Measurements from ENCODE around the gene EXOC6B.

Gene EXOC6B

GRCh38 chr2:72828840-72829507 is 3.1 kb upstream of the EXOC6B start:
- Histone ChIP-seq H3K36me3 (ENCODE audit: control insufficient read depth, insufficient read depth, low read length) (no peaks in the 10 kb centered on the region), H3K27me3 (replicated peaks; ENCODE audit: control insufficient read depth, insufficient read depth, low read length) (no peaks in the 10 kb centered on the region; the same call in 1 of the 2 replicates), H3K4me3 (replicated peaks; ENCODE audit: low read depth, low read length) (no peak overlapping the region)
- TF ChIP-seq CTCF (IDR thresholded peaks at IDR 0.05; ENCODE audit: insufficient read depth, low read length, poor library complexity, severe bottlenecking): no peak
- no peak for DNase-seq (ENCODE audit: extremely low read depth, insufficient read length)

- H3K27me3 ChIP-seq (replicated peaks; ENCODE audit: control insufficient read depth, insufficient read depth, low read length): no peaks in the 10 kb centered on the region; the same call in 1 of the 2 replicates
- no peak for DNase-seq (ENCODE audit: extremely low read depth, insufficient read length)
- no peak for TF ChIP-seq CTCF (IDR thresholded peaks at IDR 0.05; ENCODE audit: insufficient read depth, low read length, poor library complexity, severe bottlenecking)
- H3K36me3 ChIP-seq (ENCODE audit: control insufficient read depth, insufficient read depth, low read length): no peaks in the 10 kb centered on the region
- no peak overlapping the region for H3K4me3 ChIP-seq (replicated peaks; ENCODE audit: low read depth, low read length)
These were observed 2.3 kb upstream of the EXOC6B start for GRCh38 chr2:72827966-72828646.

- Histone ChIP-seq H3K27me3 (replicated peaks; ENCODE audit: control insufficient read depth, insufficient read depth, low read length) (no peaks in the 10 kb centered on the region; the same call in 1 of the 2 replicates), H3K36me3 (ENCODE audit: control insufficient read depth, insufficient read depth, low read length) (no peaks in the 10 kb centered on the region), H3K4me3 (replicated peaks; ENCODE audit: low read depth, low read length) (no peak overlapping the region)
- DNase-seq (ENCODE audit: extremely low read depth, insufficient read length): no peak
- no peak for TF ChIP-seq CTCF (IDR thresholded peaks at IDR 0.05; ENCODE audit: insufficient read depth, low read length, poor library complexity, severe bottlenecking)
These were observed 1.7 kb upstream of the EXOC6B start for GRCh38 chr2:72827487-72827886.

- no peak for DNase-seq (ENCODE audit: extremely low read depth, insufficient read length)
- no peak for TF ChIP-seq CTCF (IDR thresholded peaks at IDR 0.05; ENCODE audit: insufficient read depth, low read length, poor library complexity, severe bottlenecking)
- Histone ChIP-seq H3K36me3 (ENCODE audit: control insufficient read depth, insufficient read depth, low read length) (no peaks in the 10 kb centered on the region), H3K4me3 (replicated peaks; ENCODE audit: low read depth, low read length) (no peak overlapping the region; the same call in none of the 2 replicates), H3K27me3 (replicated peaks; ENCODE audit: control insufficient read depth, insufficient read depth, low read length) (no peaks in the 10 kb centered on the region; the same call in 1 of the 2 replicates)
These were observed 284 bp upstream of the EXOC6B start for GRCh38 chr2:72826156-72826477.

GRCh38 chr2:72824224-72824842 is 1.5 kb downstream of the EXOC6B start:
- DNase-seq (ENCODE audit: extremely low read depth, insufficient read length): no peak
- no peak overlapping the region for H3K4me3 ChIP-seq (replicated peaks; ENCODE audit: low read depth, low read length)
- no peak for TF ChIP-seq CTCF (IDR thresholded peaks at IDR 0.05; ENCODE audit: insufficient read depth, low read length, poor library complexity, severe bottlenecking)
- no peaks in the 10 kb centered on the region for H3K36me3 ChIP-seq (ENCODE audit: control insufficient read depth, insufficient read depth, low read length)
- no peaks in the 10 kb centered on the region for H3K27me3 ChIP-seq (replicated peaks; ENCODE audit: control insufficient read depth, insufficient read depth, low read length)
